ENCODE measurements around the gene EME2. TPM values are rescaled to one million over a fixed set of nuclear protein-coding genes. Genes with fewer than 3 reads are reported as not detected.

The EME2 gene
- total RNA-seq, 1 donor from 2014 or later: 5.2 TPM

GRCh38 chr16:1758923-1759322 is 13.7 kb upstream of the EME2 start:
- Histone ChIP-seq H3K36me3 (ENCODE audit: control insufficient read depth in 3 of 3, insufficient read depth in 3 of 3, low read length in 3 of 3) (peaks cover 35 to 38% (median 36%) of the 10 kb centered on the region in 3 donors), H3K9me3 (ENCODE audit: control insufficient read depth in 3 of 3, low read length in 3 of 3) (no peaks in the 10 kb centered on the region), H3K4me1 (ENCODE audit: control insufficient read depth in 3 of 3, insufficient read depth in 3 of 3, low read length in 3 of 3) (no peaks in the 10 kb centered on the region), H3K27ac (ENCODE audit: low read depth, low read length) (no peak overlapping the region), H3K27me3 (ENCODE audit: control insufficient read depth in 3 of 3, insufficient read depth in 3 of 3, low read length in 3 of 3) (no peaks in the 10 kb centered on the region), H3K4me3 (ENCODE audit: low read length in 3 of 3) (no peak overlapping the region), H3K9ac (ENCODE audit: low read depth in 1 of 3, low read length in 3 of 3) (no peak overlapping the region)

- no peak overlapping the region for H3K9ac ChIP-seq (ENCODE audit: low read depth in 1 of 3, low read length in 3 of 3)
- H3K27ac ChIP-seq (ENCODE audit: low read depth, low read length): no peak overlapping the region
- H3K9me3 ChIP-seq (ENCODE audit: control insufficient read depth in 3 of 3, low read length in 3 of 3): no peaks in the 10 kb centered on the region
- H3K36me3 ChIP-seq (ENCODE audit: control insufficient read depth in 3 of 3, insufficient read depth in 3 of 3, low read length in 3 of 3): peaks cover 34 to 42% (median 38%) of the 10 kb centered on the region in 3 donors
- no peak overlapping the region for H3K4me3 ChIP-seq (ENCODE audit: low read length in 3 of 3)
- no peaks in the 10 kb centered on the region for H3K27me3 ChIP-seq (ENCODE audit: control insufficient read depth in 3 of 3, insufficient read depth in 3 of 3, low read length in 3 of 3)
- no peaks in the 10 kb centered on the region for H3K4me1 ChIP-seq (ENCODE audit: control insufficient read depth in 3 of 3, insufficient read depth in 3 of 3, low read length in 3 of 3)
Measured at GRCh38 chr16:1759511-1759910, 13.1 kb upstream of the EME2 start.

DNA sequence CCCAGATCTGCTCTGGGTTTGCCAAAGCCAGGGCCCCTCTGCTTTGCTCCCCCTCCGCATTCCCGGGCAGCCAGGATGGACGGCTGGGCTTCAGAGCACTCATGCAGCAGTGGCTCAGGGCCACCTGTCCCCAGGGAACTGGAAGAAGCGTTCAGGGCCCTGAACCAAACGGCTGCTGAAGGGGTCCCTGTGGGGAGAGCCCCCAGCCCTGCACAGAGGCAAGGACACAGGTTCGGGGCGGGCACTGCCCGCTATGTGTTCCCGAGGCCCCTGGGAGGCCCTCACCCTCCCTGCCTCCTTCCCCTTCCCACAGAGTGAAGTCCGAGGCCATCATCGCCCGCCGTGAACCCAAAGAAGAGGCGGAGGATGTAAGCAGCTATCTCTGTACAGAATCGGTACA is 11.7 kb upstream of the EME2 start:
- Histone ChIP-seq H3K36me3 (ENCODE audit: control insufficient read depth in 3 of 3, insufficient read depth in 3 of 3, low read length in 3 of 3) (peaks cover 40 to 51% (median 48%) of the 10 kb centered on the region in 3 donors), H3K9ac (ENCODE audit: low read depth in 1 of 3, low read length in 3 of 3) (no peak overlapping the region), H3K4me1 (ENCODE audit: control insufficient read depth in 3 of 3, insufficient read depth in 3 of 3, low read length in 3 of 3) (no peaks in the 10 kb centered on the region), H3K9me3 (ENCODE audit: control insufficient read depth in 3 of 3, low read length in 3 of 3) (no peaks in the 10 kb centered on the region), H3K4me3 (ENCODE audit: low read length in 3 of 3) (no peak overlapping the region), H3K27ac (ENCODE audit: low read depth, low read length) (no peak overlapping the region), H3K27me3 (ENCODE audit: control insufficient read depth in 3 of 3, insufficient read depth in 3 of 3, low read length in 3 of 3) (no peaks in the 10 kb centered on the region)

DNA sequence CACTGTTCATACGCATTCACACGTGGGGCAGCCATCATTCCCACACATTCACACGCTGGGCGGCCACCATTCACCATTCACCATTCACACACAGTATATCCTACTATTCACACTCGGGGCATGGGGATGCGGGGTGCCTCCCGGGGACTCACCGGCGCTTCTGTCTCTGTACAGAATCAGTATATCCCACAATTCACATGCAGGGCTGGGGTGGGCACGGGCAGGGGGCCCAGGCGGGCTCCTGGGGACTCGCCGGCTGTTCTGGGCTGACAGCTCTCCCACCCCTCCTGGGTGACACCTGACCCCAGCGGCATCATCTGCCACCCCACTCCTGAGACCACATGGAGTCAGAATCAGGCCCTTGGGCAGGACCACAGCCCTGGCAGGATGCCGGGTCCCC is 10.9 kb upstream of the EME2 start:
- no peak overlapping the region for H3K4me3 ChIP-seq (ENCODE audit: low read length in 3 of 3)
- peaks cover 44 to 57% (median 52%) of the 10 kb centered on the region in 3 donors for H3K36me3 ChIP-seq (ENCODE audit: control insufficient read depth in 3 of 3, insufficient read depth in 3 of 3, low read length in 3 of 3)
- no peaks in the 10 kb centered on the region for H3K4me1 ChIP-seq (ENCODE audit: control insufficient read depth in 3 of 3, insufficient read depth in 3 of 3, low read length in 3 of 3)
- no peak overlapping the region for H3K27ac ChIP-seq (ENCODE audit: low read depth, low read length)
- H3K9ac ChIP-seq (ENCODE audit: low read depth in 1 of 3, low read length in 3 of 3): no peak overlapping the region
- no peaks in the 10 kb centered on the region for H3K27me3 ChIP-seq (ENCODE audit: control insufficient read depth in 3 of 3, insufficient read depth in 3 of 3, low read length in 3 of 3)
- no peaks in the 10 kb centered on the region for H3K9me3 ChIP-seq (ENCODE audit: control insufficient read depth in 3 of 3, low read length in 3 of 3)

GRCh38 chr16:1762196-1762878 is 10.3 kb upstream of the EME2 start:
- H3K36me3 ChIP-seq (ENCODE audit: control insufficient read depth in 3 of 3, insufficient read depth in 3 of 3, low read length in 3 of 3): peaks cover 48 to 58% (median 55%) of the 10 kb centered on the region in 3 donors

DNA sequence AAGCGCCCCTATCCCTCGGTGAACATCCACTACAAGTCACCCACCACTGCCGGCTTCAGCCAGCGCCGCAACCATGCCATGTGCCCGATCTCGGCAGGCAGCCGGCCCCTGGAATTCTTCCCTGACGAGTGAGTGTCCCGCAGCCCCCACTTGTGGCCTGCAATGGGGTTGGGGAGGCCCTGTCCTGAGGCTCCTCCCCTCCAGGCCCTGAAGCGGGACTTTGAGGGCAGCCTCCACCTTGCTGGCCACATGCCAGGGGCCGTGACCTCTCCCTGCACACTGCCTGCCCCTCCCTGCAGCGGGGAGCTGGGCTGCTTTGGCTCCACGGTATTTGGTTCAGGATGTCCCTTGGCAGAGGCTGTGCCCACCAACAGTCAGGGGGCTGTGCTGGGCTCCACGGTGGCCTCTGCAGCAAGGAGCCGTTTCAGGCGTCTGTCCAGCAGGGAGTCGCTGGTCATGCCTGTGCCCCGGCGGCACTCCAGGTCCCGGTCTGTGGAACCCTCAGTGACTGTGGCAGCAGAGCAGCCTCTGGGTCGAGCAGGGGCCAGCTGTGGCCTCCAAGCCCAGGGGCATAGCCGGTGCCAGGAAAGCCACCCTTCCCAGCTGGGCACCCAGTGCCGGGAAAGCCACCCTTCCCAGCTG is 9.6 kb upstream of the EME2 start:
- Histone ChIP-seq H3K27ac (ENCODE audit: low read depth, low read length) (no peak overlapping the region), H3K4me3 (ENCODE audit: low read length in 3 of 3) (no peak overlapping the region), H3K36me3 (ENCODE audit: control insufficient read depth in 3 of 3, insufficient read depth in 3 of 3, low read length in 3 of 3) (peaks cover 50 to 60% (median 58%) of the 10 kb centered on the region in 3 donors), H3K9ac (ENCODE audit: low read depth in 1 of 3, low read length in 3 of 3) (no peak overlapping the region), H3K27me3 (ENCODE audit: control insufficient read depth in 3 of 3, insufficient read depth in 3 of 3, low read length in 3 of 3) (no peaks in the 10 kb centered on the region), H3K4me1 (ENCODE audit: control insufficient read depth in 3 of 3, insufficient read depth in 3 of 3, low read length in 3 of 3) (no peaks in the 10 kb centered on the region), H3K9me3 (ENCODE audit: control insufficient read depth in 3 of 3, low read length in 3 of 3) (no peaks in the 10 kb centered on the region)

More at GRCh38 chr16:1762196-1762878, 10.3 kb upstream of the EME2 start:
- H3K27ac ChIP-seq (ENCODE audit: low read depth, low read length): no peak overlapping the region
- no peak overlapping the region for H3K9ac ChIP-seq (ENCODE audit: low read depth in 1 of 3, low read length in 3 of 3)
- no peaks in the 10 kb centered on the region for H3K4me1 ChIP-seq (ENCODE audit: control insufficient read depth in 3 of 3, insufficient read depth in 3 of 3, low read length in 3 of 3)
- H3K4me3 ChIP-seq (ENCODE audit: low read length in 3 of 3): no peak overlapping the region
- no peaks in the 10 kb centered on the region for H3K27me3 ChIP-seq (ENCODE audit: control insufficient read depth in 3 of 3, insufficient read depth in 3 of 3, low read length in 3 of 3)
- no peaks in the 10 kb centered on the region for H3K9me3 ChIP-seq (ENCODE audit: control insufficient read depth in 3 of 3, low read length in 3 of 3)

DNA sequence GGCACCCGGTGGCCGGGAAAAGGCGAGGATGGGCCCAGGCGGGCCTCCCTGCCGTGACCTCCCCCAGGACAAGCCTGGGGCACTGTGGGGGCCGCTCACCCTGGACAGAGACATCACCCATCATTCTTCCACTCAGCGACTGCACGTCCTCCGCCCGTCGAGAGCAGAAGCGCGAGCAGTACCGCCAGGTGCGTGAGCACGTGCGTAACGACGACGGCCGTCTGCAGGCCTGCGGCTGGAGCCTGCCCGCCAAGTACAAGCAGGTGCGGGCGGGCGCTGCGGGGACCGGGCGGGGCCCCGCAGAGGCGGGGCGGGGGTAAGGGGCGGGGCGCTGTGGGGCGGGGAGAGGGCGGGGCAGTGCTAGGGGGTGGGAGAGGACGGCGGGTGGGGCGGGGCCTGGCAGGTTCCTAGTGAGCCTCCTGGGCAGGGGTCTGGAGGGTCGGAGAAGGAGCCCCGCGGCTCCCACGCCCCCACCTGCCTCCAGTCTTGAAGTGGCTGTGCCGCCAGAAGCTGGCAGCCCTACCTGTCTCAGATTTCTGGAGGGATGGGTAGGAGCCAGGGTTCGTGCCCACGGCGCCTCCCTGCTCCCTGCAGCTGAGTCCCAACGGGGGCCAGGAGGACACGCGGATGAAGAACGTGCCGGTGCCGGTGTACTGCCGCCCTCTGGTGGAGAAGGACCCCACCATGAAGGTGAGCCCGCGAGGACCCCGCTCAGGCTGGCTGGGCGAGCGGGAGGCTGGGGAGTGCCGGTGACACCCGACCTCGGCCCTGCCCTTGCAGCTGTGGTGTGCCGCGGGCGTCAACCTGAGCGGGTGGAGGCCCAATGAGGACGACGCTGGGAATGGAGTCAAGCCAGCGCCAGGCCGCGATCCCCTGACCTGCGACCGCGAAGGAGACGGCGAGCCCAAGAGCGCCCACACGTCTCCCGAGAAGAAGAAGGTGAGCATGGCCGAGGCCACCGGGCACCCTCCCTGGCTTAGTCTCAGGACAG is 8.8 kb upstream of the EME2 start:
- H3K9ac ChIP-seq (ENCODE audit: low read depth in 1 of 3, low read length in 3 of 3): no peak overlapping the region
- H3K4me3 ChIP-seq (ENCODE audit: low read length in 3 of 3): no peak overlapping the region
- H3K36me3 ChIP-seq (ENCODE audit: control insufficient read depth in 3 of 3, insufficient read depth in 3 of 3, low read length in 3 of 3): peaks cover 48 to 64% (median 64%) of the 10 kb centered on the region in 3 donors
- H3K9me3 ChIP-seq (ENCODE audit: control insufficient read depth in 3 of 3, low read length in 3 of 3): no peaks in the 10 kb centered on the region
- no peaks in the 10 kb centered on the region for H3K27me3 ChIP-seq (ENCODE audit: control insufficient read depth in 3 of 3, insufficient read depth in 3 of 3, low read length in 3 of 3)
- no peak overlapping the region for H3K27ac ChIP-seq (ENCODE audit: low read depth, low read length)
- no peaks in the 10 kb centered on the region for H3K4me1 ChIP-seq (ENCODE audit: control insufficient read depth in 3 of 3, insufficient read depth in 3 of 3, low read length in 3 of 3)

DNA sequence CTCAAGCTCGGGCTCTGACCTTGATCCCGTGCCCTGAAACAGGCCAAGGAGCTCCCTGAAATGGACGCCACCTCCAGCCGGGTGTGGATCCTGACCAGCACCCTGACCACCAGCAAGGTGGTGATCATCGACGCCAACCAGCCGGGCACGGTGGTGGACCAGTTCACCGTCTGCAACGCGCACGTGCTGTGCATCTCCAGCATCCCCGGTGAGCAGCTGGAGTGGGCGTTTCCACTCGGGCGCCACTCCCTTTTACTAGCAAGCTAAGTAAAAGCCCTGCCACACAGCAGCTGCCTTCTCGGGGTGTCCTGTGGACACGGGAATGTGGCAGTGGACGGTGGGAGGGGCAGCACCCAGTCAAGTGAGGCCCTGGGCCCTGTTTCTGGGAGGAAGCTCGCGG is 7.6 kb upstream of the EME2 start:
- no peak overlapping the region for H3K9ac ChIP-seq (ENCODE audit: low read depth in 1 of 3, low read length in 3 of 3)
- peaks cover 48 to 64% (median 62%) of the 10 kb centered on the region in 3 donors for H3K36me3 ChIP-seq (ENCODE audit: control insufficient read depth in 3 of 3, insufficient read depth in 3 of 3, low read length in 3 of 3)
- no peak overlapping the region for H3K4me3 ChIP-seq (ENCODE audit: low read length in 3 of 3)
- no peaks in the 10 kb centered on the region for H3K9me3 ChIP-seq (ENCODE audit: control insufficient read depth in 3 of 3, low read length in 3 of 3)
- no peak overlapping the region for H3K27ac ChIP-seq (ENCODE audit: low read depth, low read length)
- peaks cover 0 to 5% (median 3%) of the 10 kb centered on the region in 3 donors for H3K4me1 ChIP-seq (ENCODE audit: control insufficient read depth in 3 of 3, insufficient read depth in 3 of 3, low read length in 3 of 3)
- H3K27me3 ChIP-seq (ENCODE audit: control insufficient read depth in 3 of 3, insufficient read depth in 3 of 3, low read length in 3 of 3): no peaks in the 10 kb centered on the region

GRCh38 chr16:1765826-1766225 is 6.8 kb upstream of the EME2 start:
- H3K4me1 ChIP-seq (ENCODE audit: control insufficient read depth in 3 of 3, insufficient read depth in 3 of 3, low read length in 3 of 3): peaks cover 6 to 13% (median 11%) of the 10 kb centered on the region in 3 donors
- H3K9ac ChIP-seq (ENCODE audit: low read depth in 1 of 3, low read length in 3 of 3): no peak overlapping the region
- H3K27ac ChIP-seq (ENCODE audit: low read depth, low read length): no peak overlapping the region
- no peak overlapping the region for H3K4me3 ChIP-seq (ENCODE audit: low read length in 3 of 3)
- H3K9me3 ChIP-seq (ENCODE audit: control insufficient read depth in 3 of 3, low read length in 3 of 3): no peaks in the 10 kb centered on the region
- no peaks in the 10 kb centered on the region for H3K27me3 ChIP-seq (ENCODE audit: control insufficient read depth in 3 of 3, insufficient read depth in 3 of 3, low read length in 3 of 3)
- peaks cover 41 to 56% (median 54%) of the 10 kb centered on the region in 3 donors for H3K36me3 ChIP-seq (ENCODE audit: control insufficient read depth in 3 of 3, insufficient read depth in 3 of 3, low read length in 3 of 3)

All from skeletal muscle tissue (tissue), 4 donors.